Kidney (tissue), 14 donors: ENCODE results near the gene PRDM15. TPM values are rescaled to one million over a fixed set of nuclear protein-coding genes. Genes with fewer than 3 reads are reported as not detected.

Experiments
- DNase-seq, 5 donors: peaks; one replicate each; pipeline ENCODE4 v3.0.0-alpha.2; 2013 to 2020
- FAIRE-seq: peaks from 2 replicates; lab custom pipeline; 2012; peaks lifted over from hg19 to GRCh38; lab: Jason Lieb, UNC
- H3K27ac ChIP-seq, 2 donors: one replicate each; pipeline ENCODE4 v1.7.0; 2013; ENCODE audit warnings: low read depth in 2 of 2, low read length in 2 of 2, inconsistent platforms in 1 of 2
- H3K27me3 ChIP-seq: one replicate; pipeline ENCODE4 v1.7.1; 2013; ENCODE audit warnings: low read length, inconsistent platforms; ENCODE audit not compliant: control insufficient read depth, insufficient read depth
- H3K36me3 ChIP-seq, 3 donors: one replicate each; pipeline versions ENCODE4 v1.7.0 to v1.7.1; 2013; ENCODE audit warnings: low read length in 3 of 3, control low read depth in 1 of 3, inconsistent platforms in 1 of 3; ENCODE audit not compliant: insufficient read depth in 3 of 3, control insufficient read depth in 2 of 3
- H3K4me1 ChIP-seq, 3 donors: one replicate each; pipeline versions ENCODE4 v1.7.0 to v1.7.1; 2013; ENCODE audit warnings: low read length in 3 of 3, inconsistent platforms in 1 of 3, low read depth in 1 of 3; ENCODE audit not compliant: control insufficient read depth in 2 of 3, insufficient read depth in 2 of 3
- H3K4me3 ChIP-seq, 3 donors: one replicate each; pipeline versions ENCODE4 v1.7.0 to v1.8.1; 2013; ENCODE audit warnings: low read length in 3 of 3, control low read depth in 1 of 3, inconsistent platforms in 1 of 3
- H3K9ac ChIP-seq, 3 donors: one replicate each; pipeline versions ENCODE4 v1.7.0 to v1.7.1; 2013; ENCODE audit warnings: low read length in 3 of 3, control low read depth in 1 of 3, inconsistent platforms in 1 of 3
- H3K9me3 ChIP-seq, 3 donors: one replicate each; pipeline versions ENCODE4 v1.7.0 to v1.7.1; 2013; ENCODE audit warnings: low read length in 3 of 3, control low read depth in 1 of 3, inconsistent platforms in 1 of 3; ENCODE audit not compliant: control insufficient read depth in 2 of 3, insufficient read depth in 1 of 3
- CTCF ChIP-seq: IDR thresholded peaks from 3 replicates; pipeline ENCODE4 v1.5.1; 2012; ENCODE audit warnings: mild to moderate bottlenecking, moderate library complexity, borderline replicate concordance; ENCODE audit not compliant: insufficient read depth; ENCODE audit errors: extremely low read depth
- intact Hi-C: fragments of 100-400 bp; cut with DNase I; formaldehyde crosslinking; loops from one replicate; pipeline ENCODE4 v1.11.1; 2022
- polyA plus RNA-seq: library from polyadenylated mRNA; stranded (reverse); fragments of 350-450 nt; fragmentation: Illumina TruSeq; extraction: RNeasy Lipid Tissue Mini Kit (QIAGEN cat#74804); gene quantifications from one replicate; pipeline ENCODE4 v1.2.3, GENCODE V29; 2014; ENCODE audit warnings: low read depth, low replicate concordance; ENCODE audit not compliant: insufficient read depth
- total RNA-seq: library from RNA; stranded (reverse); fragmentation: NEBNext Ultra II Directional; extraction: Animal tissue kit (Norgen Biotek cat#: 25700); gene quantifications from one replicate; pipeline ENCODE4 v1.2.1, GENCODE V29; 2021
- donor health status: control.
- donor health status: control.
- donor health status: control.
- donor health status: control.
- donor health status: control.
- donor health status: DM: yes; HTN: yes; CAD: no.
- donor health status: Normal renal cell carcinoma (clear cell type).

PRDM15 gene
- total and polyA plus RNA-seq, 2 donors from 2014 or later: 1.3 to 8.4 TPM

DNA sequence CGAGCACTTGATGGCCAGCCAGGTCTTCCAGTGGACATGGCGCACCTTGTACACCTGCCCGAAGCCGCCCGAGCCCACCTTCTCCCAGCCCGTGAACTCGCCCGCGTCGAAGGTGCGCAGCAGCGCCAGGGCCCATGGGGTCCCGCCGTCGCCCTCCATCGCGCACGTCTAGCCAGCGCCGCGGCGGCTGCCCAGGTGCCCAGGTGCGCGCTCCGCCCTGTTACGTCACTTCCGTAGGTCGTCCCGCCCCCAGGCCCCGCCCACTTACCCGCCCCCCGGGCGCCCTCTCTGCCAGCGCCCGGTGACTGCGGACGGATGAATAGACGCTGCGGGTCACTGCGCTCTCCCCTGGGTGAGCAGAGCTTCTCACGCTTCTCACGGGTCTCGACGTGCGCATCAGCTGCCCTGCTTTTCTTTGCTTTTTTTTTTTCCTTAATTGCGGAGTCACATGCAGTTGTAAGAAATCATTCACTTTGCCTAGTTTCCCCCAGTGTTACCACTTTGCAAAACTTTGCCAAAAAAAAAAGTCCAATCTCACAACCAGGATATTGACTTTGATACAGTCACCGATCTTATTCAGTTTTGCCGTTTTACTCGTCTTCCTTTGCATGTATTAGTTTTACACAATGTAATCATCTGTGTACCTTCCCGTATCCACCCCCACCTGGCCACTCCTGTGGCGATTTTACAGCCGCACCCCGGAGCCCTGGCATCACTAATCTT, 112.1 kb downstream of the PRDM15 start, which contains the start of gene RIPK4:
TSS of gene RIPK4 (minus strand) at position 170 of the 723 bp plus-strand sequence. CDS start at position 159, 11 bp downstream.
- intact Hi-C loops: no loop called here
- Histone ChIP-seq H3K27me3 (peaks cover 20% of the 10 kb centered on the region), H3K9me3 (no peaks in the 10 kb centered on the region), H3K36me3 (no peaks in the 10 kb centered on the region), H3K4me1 (peaks cover 0 to 24% (median 23%) of the 10 kb centered on the region in 3 donors), H3K9ac (peak within 1 kb of the TSS; percentile 1 to 90 (median 59)), H3K4me3 (peak within 1 kb of the TSS; percentile 66 to 84 (median 69)), H3K27ac (peak within 1 kb of the TSS; percentile 87 to 94)
- FAIRE-seq (no peak), DNase-seq (peak; percentile 91 to 94 (median 92))
- TF ChIP-seq CTCF: no peak

GRCh38 chr21:41765973-41766882, 112.9 kb downstream of the PRDM15 start:
- peak in 3 of 5 donors; percentile 35 to 63 (median 55) for DNase-seq
- intact Hi-C loops: no loop called here
- Histone ChIP-seq H3K27ac (peak overlapping the region; percentile 87 to 94), H3K27me3 (peaks cover 20% of the 10 kb centered on the region), H3K4me1 (peaks cover 0 to 25% (median 23%) of the 10 kb centered on the region in 3 donors), H3K9ac (peak overlapping the region; percentile 1 to 90 (median 59)), H3K4me3 (peak overlapping the region; percentile 66 to 84 (median 69)), H3K36me3 (no peaks in the 10 kb centered on the region), H3K9me3 (no peaks in the 10 kb centered on the region)
- no peak for TF ChIP-seq CTCF
- FAIRE-seq: no peak

- no peak for TF ChIP-seq CTCF
- Histone ChIP-seq H3K27me3 (peaks cover 20% of the 10 kb centered on the region), H3K9me3 (no peaks in the 10 kb centered on the region), H3K4me3 (peak overlapping the region; percentile 66 to 84 (median 69)), H3K27ac (peak overlapping the region; percentile 87 to 94), H3K9ac (peak overlapping the region; percentile 1 to 90 (median 59)), H3K36me3 (no peaks in the 10 kb centered on the region), H3K4me1 (peaks cover 2 to 31% (median 23%) of the 10 kb centered on the region in 3 donors)
- intact Hi-C loops: no loop called here
- DNase-seq (peak in 1 of 5 donors; percentile 44), FAIRE-seq (no peak)
Observed at GRCh38 chr21:41765420-41765821, 113.7 kb downstream of the PRDM15 start.
